Measurements from ENCODE around the gene BCHE.

BCHE gene

GRCh38 chr3:165837058-165837525, at the start of gene BCHE:
Gene BCHE, minus strand, starts transcription at chr3:165837423. Its CDS starts 6,390 bp downstream, at chr3:165831033.
- DNase-seq (ENCODE audit: low read depth in 2 of 2): no peak

GRCh38 chr3:165885558-165886270, 48.5 kb upstream of the BCHE start:
- DNase-seq (ENCODE audit: low read depth in 2 of 2): no peak

GRCh38 chr3:165884518-165884917, 47.3 kb upstream of the BCHE start:
- DNase-seq (ENCODE audit: low read depth in 2 of 2): no peak

GRCh38 chr3:165883863-165884478, 46.7 kb upstream of the BCHE start:
- no peak for DNase-seq (ENCODE audit: low read depth in 2 of 2)

- DNase-seq (ENCODE audit: low read depth in 2 of 2): no peak
These were observed 45.9 kb upstream of the BCHE start for GRCh38 chr3:165883117-165883516.

GRCh38 chr3:165875644-165876043, 38.4 kb upstream of the BCHE start:
- DNase-seq (ENCODE audit: low read depth in 2 of 2): no peak

- no peak for DNase-seq (ENCODE audit: low read depth in 2 of 2)
These were observed 37.7 kb upstream of the BCHE start for GRCh38 chr3:165874663-165875489.

- no peak for DNase-seq (ENCODE audit: low read depth in 2 of 2)
These were observed 30.9 kb upstream of the BCHE start for GRCh38 chr3:165868088-165868487.

- DNase-seq (ENCODE audit: low read depth in 2 of 2): no peak
These were observed 21.8 kb upstream of the BCHE start for GRCh38 chr3:165859061-165859460.

GRCh38 chr3:165855581-165855980, 18.4 kb upstream of the BCHE start:
- DNase-seq (ENCODE audit: low read depth in 2 of 2): no peak

GRCh38 chr3:165854696-165855095, 17.5 kb upstream of the BCHE start:
- no peak for DNase-seq (ENCODE audit: low read depth in 2 of 2)

- no peak for DNase-seq (ENCODE audit: low read depth in 2 of 2)
These were observed 15.5 kb upstream of the BCHE start for GRCh38 chr3:165852711-165853110.

GRCh38 chr3:165852191-165852590, 15.0 kb upstream of the BCHE start:
- no peak for DNase-seq (ENCODE audit: low read depth in 2 of 2)

GRCh38 chr3:165846056-165846455, 8.8 kb upstream of the BCHE start:
- no peak for DNase-seq (ENCODE audit: low read depth in 2 of 2)

GRCh38 chr3:165839296-165840076, 2.3 kb upstream of the BCHE start:
- no peak for DNase-seq (ENCODE audit: low read depth in 2 of 2)

GRCh38 chr3:165837801-165838200, 578 bp upstream of the BCHE start:
- no peak for DNase-seq (ENCODE audit: low read depth in 2 of 2)

- DNase-seq (ENCODE audit: low read depth in 2 of 2): no peak
These were observed 1.8 kb downstream of the BCHE start for GRCh38 chr3:165835431-165835830.

GRCh38 chr3:165830746-165831145, 6.5 kb downstream of the BCHE start:
- DNase-seq (ENCODE audit: low read depth in 2 of 2): no peak

- no peak for DNase-seq (ENCODE audit: low read depth in 2 of 2)
These were observed 9.3 kb downstream of the BCHE start for GRCh38 chr3:165827883-165828282.

GRCh38 chr3:165827233-165827632, 10.0 kb downstream of the BCHE start:
- no peak for DNase-seq (ENCODE audit: low read depth in 2 of 2)

- no peak for DNase-seq (ENCODE audit: low read depth in 2 of 2)
These were observed 16.5 kb downstream of the BCHE start for GRCh38 chr3:165820671-165821123.

All from stimulated activated CD4-positive, alpha-beta T cell treated with anti-CD3 and anti-CD28 coated beads, Interleukin-4, amount 100 ng/mL, for 48 hours (primary cell).